PFSK-1 (cell line): Measurements from ENCODE around the gene CCDC198.

ENCODE experiments used
- POLR2AphosphoS5 ChIP-seq: IDR thresholded peaks from 2 replicates; pipeline ENCODE4 v1.6.1; 2012; ENCODE audit warnings: low read depth, mild to moderate bottlenecking, control low read depth, low read length, moderate library complexity
- TAF1 ChIP-seq: IDR thresholded peaks from 2 replicates; pipeline ENCODE4 v1.6.1; 2012; ENCODE audit warnings: low read length, control low read depth, borderline replicate concordance; ENCODE audit not compliant: insufficient read depth
- TF ChIP-seq, protein P1 (sequence below), 2 experiments: IDR thresholded peaks; 2 replicates each; pipeline versions ENCODE4 v1.6.1 to v1.8.0; 2011 to 2012; ENCODE audit warnings: low read depth in 2 of 2, low read length in 2 of 2, control low read depth in 1 of 2, inconsistent platforms in 1 of 2, mild to moderate bottlenecking in 1 of 2, moderate library complexity in 1 of 2; ENCODE audit not compliant: insufficient read depth in 1 of 2

- TF ChIP-seq, protein P1, sequence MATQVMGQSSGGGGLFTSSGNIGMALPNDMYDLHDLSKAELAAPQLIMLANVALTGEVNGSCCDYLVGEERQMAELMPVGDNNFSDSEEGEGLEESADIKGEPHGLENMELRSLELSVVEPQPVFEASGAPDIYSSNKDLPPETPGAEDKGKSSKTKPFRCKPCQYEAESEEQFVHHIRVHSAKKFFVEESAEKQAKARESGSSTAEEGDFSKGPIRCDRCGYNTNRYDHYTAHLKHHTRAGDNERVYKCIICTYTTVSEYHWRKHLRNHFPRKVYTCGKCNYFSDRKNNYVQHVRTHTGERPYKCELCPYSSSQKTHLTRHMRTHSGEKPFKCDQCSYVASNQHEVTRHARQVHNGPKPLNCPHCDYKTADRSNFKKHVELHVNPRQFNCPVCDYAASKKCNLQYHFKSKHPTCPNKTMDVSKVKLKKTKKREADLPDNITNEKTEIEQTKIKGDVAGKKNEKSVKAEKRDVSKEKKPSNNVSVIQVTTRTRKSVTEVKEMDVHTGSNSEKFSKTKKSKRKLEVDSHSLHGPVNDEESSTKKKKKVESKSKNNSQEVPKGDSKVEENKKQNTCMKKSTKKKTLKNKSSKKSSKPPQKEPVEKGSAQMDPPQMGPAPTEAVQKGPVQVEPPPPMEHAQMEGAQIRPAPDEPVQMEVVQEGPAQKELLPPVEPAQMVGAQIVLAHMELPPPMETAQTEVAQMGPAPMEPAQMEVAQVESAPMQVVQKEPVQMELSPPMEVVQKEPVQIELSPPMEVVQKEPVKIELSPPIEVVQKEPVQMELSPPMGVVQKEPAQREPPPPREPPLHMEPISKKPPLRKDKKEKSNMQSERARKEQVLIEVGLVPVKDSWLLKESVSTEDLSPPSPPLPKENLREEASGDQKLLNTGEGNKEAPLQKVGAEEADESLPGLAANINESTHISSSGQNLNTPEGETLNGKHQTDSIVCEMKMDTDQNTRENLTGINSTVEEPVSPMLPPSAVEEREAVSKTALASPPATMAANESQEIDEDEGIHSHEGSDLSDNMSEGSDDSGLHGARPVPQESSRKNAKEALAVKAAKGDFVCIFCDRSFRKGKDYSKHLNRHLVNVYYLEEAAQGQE (IDR thresholded peaks at IDR 0.05; ENCODE audit: insufficient read depth in 1 of 2, low read depth in 2 of 2, low read length in 2 of 2), result no peak
- no peak for TF ChIP-seq POLR2AphosphoS5
- TF ChIP-seq TAF1, result no peak
These were observed 9.1 kb upstream of the CCDC198 start for GRCh38 chr14:57502586-57503254.
